IPS-11a (cell line): ENCODE data around the gene ZDHHC18.
A peak's percentile ranks its signal among the peaks of the same experiment; 100 is the strongest.
"Not testable (repeated sequence)": the region's sequence is repeated elsewhere in the genome, so short reads cannot be mapped to it uniquely, and the experiment has no call there.

Experiments used
- H3K4me3 ChIP-seq: one replicate; pipeline ENCODE4 v1.5.1; 2013; ENCODE audit warnings: low read depth, low read length, control low read depth

ZDHHC18 gene

DNA sequence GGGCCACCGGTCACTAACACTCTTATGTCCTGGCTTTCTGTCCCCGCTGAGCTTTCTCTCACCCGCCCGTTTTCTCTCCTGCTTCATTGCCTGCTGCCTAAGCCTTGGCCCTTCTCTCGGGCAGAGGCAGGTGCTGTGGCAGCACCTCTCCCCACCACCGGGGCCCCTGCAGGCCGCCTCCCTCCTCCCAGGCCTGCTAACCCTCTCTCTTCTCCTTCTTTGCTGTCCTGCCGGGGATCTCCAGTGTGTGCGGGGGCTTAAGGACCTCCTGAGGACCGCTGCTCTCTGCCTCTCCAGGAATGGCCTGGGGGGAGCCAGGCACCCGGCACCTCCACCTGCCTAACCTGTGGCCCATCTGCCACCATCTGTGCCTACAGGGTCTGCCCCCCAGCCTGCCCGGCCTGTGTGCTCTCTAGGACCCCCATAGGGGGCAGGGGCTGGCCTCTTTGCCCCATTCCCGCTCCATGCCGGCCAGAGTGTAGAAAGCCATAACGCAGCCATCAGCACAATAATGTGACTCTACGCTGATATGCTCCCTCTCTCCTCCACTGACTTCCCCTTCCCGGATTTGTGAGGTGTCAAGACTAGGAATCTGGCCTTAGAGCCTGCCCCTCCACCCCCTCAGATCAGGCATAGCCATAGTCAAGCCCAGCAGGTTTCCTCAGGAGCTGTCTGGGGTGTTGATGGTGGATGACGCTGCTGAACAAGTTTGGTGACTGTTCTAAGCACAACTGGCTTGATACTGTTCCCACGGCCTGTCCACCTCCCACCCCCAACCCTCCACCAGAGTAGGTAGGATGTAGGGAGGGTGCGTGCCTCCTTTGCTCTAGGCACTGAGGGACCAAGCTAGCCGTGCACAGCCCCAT lies 30.3 kb downstream of the ZDHHC18 start:
- no peak overlapping the region for H3K4me3 ChIP-seq

- no peak overlapping the region for H3K4me3 ChIP-seq
Observed at GRCh38 chr1:26857473-26858060, 31.1 kb downstream of the ZDHHC18 start.

- no peak overlapping the region for H3K4me3 ChIP-seq
Observed at GRCh38 chr1:26858160-26858559, 31.7 kb downstream of the ZDHHC18 start.

GRCh38 chr1:26858891-26859640 lies 32.6 kb downstream of the ZDHHC18 start:
- H3K4me3 ChIP-seq, result no peak overlapping the region

DNA sequence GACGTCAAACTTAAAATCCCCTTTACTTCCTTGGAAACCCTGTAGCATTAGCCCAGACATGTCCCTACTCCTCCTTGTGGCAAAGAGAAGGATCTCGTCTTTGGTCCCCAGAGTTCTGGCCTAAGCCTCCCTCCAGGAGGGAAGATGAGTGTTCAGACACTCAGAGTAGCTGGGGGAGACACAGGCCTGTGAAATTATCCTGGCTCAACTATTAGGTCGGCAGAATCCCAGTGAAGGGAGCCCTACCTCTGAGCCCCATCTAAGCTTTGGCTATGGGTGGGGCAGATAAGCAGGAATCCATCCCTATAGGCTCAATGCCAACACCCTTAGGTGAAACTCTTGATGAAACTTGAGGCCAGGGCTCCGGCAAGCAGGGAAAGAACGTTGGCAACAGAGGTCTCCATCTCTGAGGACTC lies 34.8 kb downstream of the ZDHHC18 start:
- no peak overlapping the region for H3K4me3 ChIP-seq

- H3K4me3 ChIP-seq, result no peak overlapping the region
Observed at GRCh38 chr1:26861889-26862378, 35.4 kb downstream of the ZDHHC18 start.

- no peak within 1 kb of the TSS for H3K4me3 ChIP-seq
Observed at GRCh38 chr1:26862781-26863684, 36.5 kb downstream of the ZDHHC18 start, which contains the start of gene SFN. Gene SFN (plus strand): TSS chr1:26863149. CDS start chr1:26863213, 64 bp downstream.

GRCh38 chr1:26863685-26864077 lies 37.2 kb downstream of the ZDHHC18 start:
- H3K4me3 ChIP-seq, result no peak overlapping the region

DNA sequence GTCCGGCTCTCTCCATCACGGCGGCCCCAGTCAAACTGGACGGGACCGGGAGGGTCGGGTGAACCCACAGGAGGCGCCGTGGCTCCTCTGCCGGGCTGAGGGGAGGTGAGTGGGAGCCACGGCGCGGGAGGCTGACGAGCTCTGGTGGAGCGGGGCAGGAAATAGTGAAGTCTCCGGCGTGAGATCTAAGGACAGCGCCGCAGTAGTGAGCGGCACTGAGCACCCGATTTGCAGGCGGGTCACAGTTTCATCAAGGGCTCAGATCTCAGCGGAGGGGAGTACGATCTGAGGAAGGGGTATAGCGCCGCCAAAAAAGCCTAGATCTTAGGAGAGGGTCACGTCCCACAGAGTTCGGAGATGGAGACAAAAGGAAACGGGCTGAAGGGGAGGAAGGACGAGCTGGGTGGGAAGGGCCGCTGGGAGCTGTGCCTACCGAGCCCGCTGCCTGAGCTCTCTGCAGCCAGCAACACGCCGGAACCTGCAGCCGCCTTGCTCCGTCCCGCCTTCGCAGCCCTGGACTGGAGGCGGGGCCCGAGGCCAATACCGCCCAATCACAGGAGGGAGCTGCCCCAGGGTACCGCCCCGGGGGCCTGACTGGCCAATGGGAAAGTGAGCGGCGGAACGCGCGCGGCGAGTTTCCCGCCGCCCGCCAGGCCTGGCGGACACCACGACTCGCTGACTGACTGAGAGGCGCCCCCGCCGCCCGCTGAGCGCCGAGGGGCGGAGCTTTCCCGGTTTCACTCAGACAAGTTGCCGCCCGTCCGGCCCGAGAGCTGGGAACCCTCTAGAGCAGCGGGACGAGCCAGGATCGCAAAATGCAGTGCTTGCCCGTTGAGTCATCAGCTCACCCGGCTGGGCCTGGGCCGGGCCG lies 38.4 kb downstream of the ZDHHC18 start:
- H3K4me3 ChIP-seq, result peak overlapping the region; percentile 56

GRCh38 chr1:26873097-26873496 lies 46.6 kb downstream of the ZDHHC18 start:
- H3K4me3 ChIP-seq, result not testable (repeated sequence)

GRCh38 chr1:26874896-26875295 lies 48.4 kb downstream of the ZDHHC18 start:
- no peak overlapping the region for H3K4me3 ChIP-seq

DNA sequence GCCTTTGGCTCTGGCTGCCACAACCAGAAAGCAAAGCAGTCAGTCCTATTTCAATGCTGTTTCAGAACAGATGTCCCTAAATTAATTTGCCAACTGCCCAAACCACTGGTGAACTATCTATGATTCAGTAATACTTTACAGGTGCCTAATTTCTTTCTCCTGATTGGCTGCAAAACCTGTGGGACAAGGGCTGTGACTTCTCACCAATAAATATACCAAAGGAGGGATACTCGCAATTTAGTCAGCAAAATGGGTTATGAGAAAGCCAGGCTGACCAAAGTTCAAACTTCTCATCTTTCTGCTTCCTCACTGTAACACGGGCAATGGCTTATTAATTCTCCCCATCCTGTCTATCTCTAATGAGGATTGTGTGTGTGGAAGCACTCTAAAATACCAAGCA lies 50.8 kb downstream of the ZDHHC18 start:
- H3K4me3 ChIP-seq, result no peak overlapping the region

GRCh38 chr1:26879793-26880192 lies 53.3 kb downstream of the ZDHHC18 start:
- no peak overlapping the region for H3K4me3 ChIP-seq

- not testable (repeated sequence) for H3K4me3 ChIP-seq
Observed at GRCh38 chr1:26881611-26882010, 55.1 kb downstream of the ZDHHC18 start.

DNA sequence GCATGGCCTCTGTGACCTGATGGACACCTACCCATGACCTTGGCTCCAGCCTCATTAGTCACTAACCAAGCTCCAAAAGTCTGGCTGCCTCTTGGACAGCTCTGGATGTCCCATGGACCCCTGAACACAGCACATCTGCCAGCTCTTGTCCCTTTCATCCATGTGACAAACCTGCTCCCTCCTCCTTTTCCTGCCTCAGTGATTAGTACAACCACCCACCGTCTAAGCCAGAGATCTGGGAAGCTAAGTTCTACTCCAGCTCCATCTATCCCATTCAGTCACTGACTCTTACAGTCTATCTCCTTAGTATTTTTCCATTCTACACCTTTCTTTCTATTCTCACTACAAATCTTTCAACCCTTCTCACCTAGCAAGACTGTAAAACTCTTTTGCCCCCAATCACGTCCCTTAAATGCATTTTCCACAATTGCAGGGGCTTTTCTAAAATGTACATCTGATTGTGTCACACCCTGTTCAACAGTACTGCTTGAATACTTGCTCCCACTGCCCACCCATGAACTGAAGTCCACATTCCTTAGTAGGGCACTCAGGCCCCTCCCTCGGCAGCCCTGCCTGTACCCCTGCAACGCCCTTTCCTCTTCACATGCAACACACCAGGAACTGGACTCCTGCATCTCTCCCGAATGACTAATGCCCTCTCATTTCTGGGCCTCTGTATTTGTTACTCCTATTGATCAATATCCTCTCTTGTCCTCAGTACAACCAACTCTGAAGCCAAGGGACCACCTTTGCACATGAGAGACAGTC lies 56.4 kb downstream of the ZDHHC18 start:
- no peak overlapping the region for H3K4me3 ChIP-seq

DNA sequence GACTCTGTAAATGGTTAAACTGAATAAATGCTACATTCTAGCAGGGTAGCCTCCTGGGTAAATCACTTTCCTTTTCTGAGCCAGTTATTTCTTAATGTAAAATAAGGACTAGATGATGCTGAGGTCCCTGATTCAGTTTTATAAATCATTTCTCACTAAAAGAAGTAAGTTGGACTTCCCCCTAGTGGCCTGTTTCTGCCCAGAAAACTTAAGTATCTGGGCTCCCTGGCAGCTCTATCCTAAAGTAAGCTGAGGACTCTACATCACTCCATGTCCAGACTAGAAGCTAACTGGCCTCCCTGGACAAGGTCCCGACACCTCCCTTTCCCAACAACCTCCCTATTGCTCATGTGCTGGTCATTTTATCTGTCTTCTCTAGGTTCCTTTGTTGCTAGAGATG lies 60.6 kb downstream of the ZDHHC18 start:
- no peak overlapping the region for H3K4me3 ChIP-seq

DNA sequence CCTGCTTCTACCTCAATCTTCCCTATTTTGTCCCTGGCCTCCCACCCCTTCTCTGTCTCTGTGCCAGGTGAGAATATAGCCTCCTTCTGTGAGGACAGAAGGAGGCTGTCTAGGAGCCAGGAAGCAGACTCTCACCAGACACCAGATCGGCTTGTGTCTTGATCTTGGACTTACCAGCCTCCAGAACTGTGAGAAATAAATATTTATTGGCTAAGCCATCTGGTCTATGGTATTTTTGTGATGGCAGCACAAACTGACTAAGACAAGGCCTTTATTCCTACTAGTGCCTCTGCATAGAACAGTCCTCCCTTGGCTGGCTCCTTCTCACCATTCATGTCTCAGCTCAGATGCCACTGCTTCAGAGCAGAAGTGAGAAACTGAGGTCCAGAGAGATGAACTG lies 61.7 kb downstream of the ZDHHC18 start:
- no peak overlapping the region for H3K4me3 ChIP-seq

- H3K4me3 ChIP-seq, result peak within 1 kb of the TSS; percentile 75
Observed at GRCh38 chr1:26889551-26890466, 63.3 kb downstream of the ZDHHC18 start, which contains the start of gene GPN2. Gene GPN2 (minus strand): TSS chr1:26890283. CDS start chr1:26890096, 187 bp downstream.
